SK-N-SH (cell line): Measurements from ENCODE around the gene RAI1. TPM values are rescaled to one million over a fixed set of nuclear protein-coding genes. Genes with fewer than 3 reads are reported as not detected.

Experiments
- CTCF ChIA-PET: fragments of 300-600, 350-600 bp; formaldehyde crosslinking; extraction: SDS; loops from one replicate; lab custom pipeline; 2021; lab: Yijun Ruan, JAX
- POLR2A ChIA-PET: fragments of 350-600 bp; sonication (Branson Sonifier 250); formaldehyde crosslinking; extraction: SDS; loops from one replicate; lab custom pipeline; 2020; ENCODE audit warnings: antibody characterized with exemption, inconsistent platforms; lab: Yijun Ruan, JAX
- DNase-seq: peaks from one replicate; pipeline ENCODE4 v3.0.0; 2012
- H2AFZ ChIP-seq: fragments of 200-600 bp; sonication (generic); 2 replicates; pipeline ENCODE4 v1.8.1; 2016; ENCODE audit warnings: antibody characterized with exemption, mild to moderate bottlenecking, low read depth
- H3F3A ChIP-seq: fragments of 200-600 bp; sonication (generic); replicated peaks from 2 replicates; pipeline ENCODE3; 2016; ENCODE audit warnings: antibody characterized with exemption, mild to moderate bottlenecking; ENCODE audit not compliant: insufficient read depth
- H3K27ac ChIP-seq, 2 experiments: fragments of 200-500 bp in 1 of 2; fragments of 200-600 bp in 1 of 2; sonication (Bioruptor generic) in 1 of 2; sonication (generic), shearing (Covaris generic) in 1 of 2; 2 replicates each; pipeline versions ENCODE4 v1.5.1 to v1.6.1; 2014 to 2016; ENCODE audit warnings: low read depth in 2 of 2, inconsistent platforms in 1 of 2, low read length in 1 of 2, mild to moderate bottlenecking in 1 of 2, mixed read lengths in 1 of 2
- H3K27me3 ChIP-seq: fragments of 200-600 bp; sonication (generic), shearing (Covaris generic); 2 replicates; pipeline ENCODE4 v1.6.1; 2016; ENCODE audit warnings: mixed run types; ENCODE audit not compliant: insufficient read depth
- H3K36me3 ChIP-seq, 2 experiments: fragments of 200-500 bp in 1 of 2; fragments of 200-600 bp in 1 of 2; sonication (Bioruptor generic) in 1 of 2; sonication (generic) in 1 of 2; replicated peaks in 1 of 2; 2 replicates each; pipeline versions ENCODE3 to v1.5.1; 2014 to 2016; ENCODE audit warnings: low read length in 1 of 2, mild to moderate bottlenecking in 1 of 2; ENCODE audit not compliant: insufficient read depth in 2 of 2, control insufficient read depth in 1 of 2
- H3K4me1 ChIP-seq, 2 experiments: fragments of 200-500 bp in 1 of 2; fragments of 200-600 bp in 1 of 2; sonication (Bioruptor generic) in 1 of 2; sonication (generic), shearing (Covaris generic) in 1 of 2; 2 replicates each; pipeline versions ENCODE4 v1.5.1 to v1.6.1; 2014 to 2016; ENCODE audit warnings: low read depth in 1 of 2, low read length in 1 of 2, mixed run types in 1 of 2; ENCODE audit not compliant: insufficient read depth in 2 of 2, control insufficient read depth in 1 of 2
- H3K4me2 ChIP-seq: fragments of 200-600 bp; sonication (generic), shearing (Covaris generic); 2 replicates; pipeline ENCODE4 v1.6.1; 2017; ENCODE audit warnings: mixed run types
- H3K4me3 ChIP-seq, 2 experiments: fragments of 200-500 bp in 1 of 2; fragments of 200-600 bp in 1 of 2; sonication (Bioruptor generic) in 1 of 2; sonication (generic), shearing (Covaris generic) in 1 of 2; 2 replicates each; pipeline versions ENCODE4 v1.5.1 to v1.8.1; 2014 to 2016; ENCODE audit warnings: low read depth in 2 of 2, inconsistent platforms in 1 of 2, low read length in 1 of 2, mild to moderate bottlenecking in 1 of 2, mixed read lengths in 1 of 2, moderate library complexity in 1 of 2
- H3K79me2 ChIP-seq: fragments of 200-600 bp; sonication (generic); 2 replicates; pipeline ENCODE4 v1.8.1; 2017; ENCODE audit warnings: mild to moderate bottlenecking; ENCODE audit not compliant: insufficient read depth
- H3K9ac ChIP-seq: fragments of 200-600 bp; sonication (generic); 2 replicates; pipeline ENCODE4 v1.6.1; 2017; ENCODE audit warnings: mixed run types
- H3K9me2 ChIP-seq: fragments of 200-600 bp; sonication (generic); 2 replicates; pipeline ENCODE4 v1.6.1; 2017; ENCODE audit warnings: mixed run types
- H3K9me3 ChIP-seq: fragments of 200-600 bp; sonication (generic); 2 replicates; pipeline ENCODE4 v1.6.1; 2017; ENCODE audit warnings: mixed run types, mild to moderate bottlenecking, moderate library complexity
- H4K20me1 ChIP-seq: fragments of 200-600 bp; sonication (generic); 2 replicates; pipeline ENCODE4 v1.6.1; 2017; ENCODE audit warnings: mild to moderate bottlenecking, mixed run types; ENCODE audit not compliant: insufficient read depth
- EP300 ChIP-seq, 2 experiments: IDR thresholded peaks; 2 replicates each; pipeline versions ENCODE4 v1.4.0 to v1.6.1; 2012; ENCODE audit warnings: borderline replicate concordance in 1 of 2, low read depth in 1 of 2, low read length in 1 of 2
- EZH2phosphoT487 ChIP-seq: fragments of 200-600 bp; sonication (generic); IDR thresholded peaks from 2 replicates; pipeline ENCODE4 v1.6.1; 2017; ENCODE audit warnings: low read depth, mixed run types, mild to moderate bottlenecking, antibody characterized with exemption, moderate library complexity, borderline replicate concordance
- FOSL2 ChIP-seq: IDR thresholded peaks from 2 replicates; pipeline ENCODE4 v1.4.0; 2012; ENCODE audit warnings: low read depth, mild to moderate bottlenecking, moderate library complexity, borderline replicate concordance
- JUND ChIP-seq: IDR thresholded peaks from 2 replicates; pipeline ENCODE4 v1.4.0; 2012
- MXI1 ChIP-seq: IDR thresholded peaks from 2 replicates; pipeline ENCODE4 v1.6.1; 2012; ENCODE audit warnings: mild to moderate bottlenecking, low read depth, low read length, improper control_type of control experiment
- NRF1 ChIP-seq: IDR thresholded peaks from 2 replicates; pipeline ENCODE4 v1.6.1; 2012; ENCODE audit warnings: low read depth, mild to moderate bottlenecking, low read length
- PBX3 ChIP-seq: IDR thresholded peaks from 2 replicates; pipeline ENCODE4; 2012
- REST ChIP-seq: IDR thresholded peaks from 2 replicates; pipeline ENCODE4 v1.6.1; 2012; ENCODE audit warnings: mild to moderate bottlenecking, low read depth, low read length, moderate library complexity
- RXRA ChIP-seq: IDR thresholded peaks from 2 replicates; pipeline ENCODE4 v1.4.0; 2012; ENCODE audit warnings: low read depth, mild to moderate bottlenecking, borderline replicate concordance
- SMC3 ChIP-seq: IDR thresholded peaks from 2 replicates; pipeline ENCODE4 v1.6.1; 2012; ENCODE audit warnings: low read depth, low read length, improper control_type of control experiment
- TEAD4 ChIP-seq: IDR thresholded peaks from 2 replicates; pipeline ENCODE4 v1.4.0; 2012; ENCODE audit warnings: mild to moderate bottlenecking, borderline replicate concordance; ENCODE audit not compliant: insufficient read depth
- WGBS: methylation state at CpG from one replicate; pipeline ENCODE4 v1.1.6; 2017; ENCODE audit warnings: low lambda C conversion rate; 5-methylcytosine and 5-hydroxymethylcytosine counted together
- polyA plus RNA-seq, 3 experiments: library from polyadenylated mRNA; depleted of rRNA; stranded (reverse); fragments of >200 nt; gene quantifications; 2 replicates each; pipeline ENCODE4 v1.2.3, GENCODE V29; 2012
- TF ChIP-seq, protein P1 (sequence below): fragments of 200-600 bp; sonication (generic); IDR thresholded peaks from 2 replicates; pipeline ENCODE4 v1.6.1; 2017; ENCODE audit warnings: antibody characterized with exemption, mild to moderate bottlenecking, moderate library complexity
- TF ChIP-seq, protein P2 (sequence below): IDR thresholded peaks from 2 replicates; pipeline ENCODE4 v1.4.0; 2012; ENCODE audit warnings: low read depth, borderline replicate concordance
- TF ChIP-seq, protein P3 (sequence below): IDR thresholded peaks from 2 replicates; pipeline ENCODE4 v1.4.0; 2012; ENCODE audit warnings: low read depth, borderline replicate concordance

Gene RAI1
- polyA plus RNA-seq, 1 of the 3 experiments (the other 2 are of a cell fraction): 4.7 TPM

- Histone ChIP-seq H3K27ac (peak overlapping the region in 1 of 2 experiments; percentile 39; a peak in 1 of 4 replicates), H3K9me2 (no peaks in the 10 kb centered on the region), H3K9me3 (no peaks in the 10 kb centered on the region), H3K27me3 (no peaks in the 10 kb centered on the region), H3K4me3 (no peak overlapping the region), H3F3A (peaks cover 6% of the 10 kb centered on the region), H3K4me2 (no peak overlapping the region), H3K36me3 (peaks cover 2 to 64% of the 10 kb centered on the region in 2 experiments), H3K4me1 (peaks cover 0 to 56% of the 10 kb centered on the region in 2 experiments; a peak in 3 of 4 replicates), H4K20me1 (no peaks in the 10 kb centered on the region), H2AFZ (no peak overlapping the region), H3K79me2 (no peaks in the 10 kb centered on the region), H3K9ac (no peak overlapping the region)
- ChIA-PET POLR2A (no interaction called here), CTCF (interaction anchor here (0.9 to 5.3 kb wide), 5 partner anchors 12 to 109 kb away, joined by 3 to 58 read pairs (median 6); no protein-coding TSS in a partner anchor)
- WGBS: 92% methylated on average over 34 of the region's 68 CpGs
- peak; percentile 77 for DNase-seq
- TF ChIP-seq, protein P1, sequence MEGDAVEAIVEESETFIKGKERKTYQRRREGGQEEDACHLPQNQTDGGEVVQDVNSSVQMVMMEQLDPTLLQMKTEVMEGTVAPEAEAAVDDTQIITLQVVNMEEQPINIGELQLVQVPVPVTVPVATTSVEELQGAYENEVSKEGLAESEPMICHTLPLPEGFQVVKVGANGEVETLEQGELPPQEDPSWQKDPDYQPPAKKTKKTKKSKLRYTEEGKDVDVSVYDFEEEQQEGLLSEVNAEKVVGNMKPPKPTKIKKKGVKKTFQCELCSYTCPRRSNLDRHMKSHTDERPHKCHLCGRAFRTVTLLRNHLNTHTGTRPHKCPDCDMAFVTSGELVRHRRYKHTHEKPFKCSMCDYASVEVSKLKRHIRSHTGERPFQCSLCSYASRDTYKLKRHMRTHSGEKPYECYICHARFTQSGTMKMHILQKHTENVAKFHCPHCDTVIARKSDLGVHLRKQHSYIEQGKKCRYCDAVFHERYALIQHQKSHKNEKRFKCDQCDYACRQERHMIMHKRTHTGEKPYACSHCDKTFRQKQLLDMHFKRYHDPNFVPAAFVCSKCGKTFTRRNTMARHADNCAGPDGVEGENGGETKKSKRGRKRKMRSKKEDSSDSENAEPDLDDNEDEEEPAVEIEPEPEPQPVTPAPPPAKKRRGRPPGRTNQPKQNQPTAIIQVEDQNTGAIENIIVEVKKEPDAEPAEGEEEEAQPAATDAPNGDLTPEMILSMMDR: no peak
- TF ChIP-seq SMC3 (no peak), TEAD4 (no peak), EZH2phosphoT487 (no peak), RXRA (no peak), FOSL2 (no peak), REST (no peak), EP300 (IDR thresholded peaks at IDR 0.05; ENCODE audit: borderline replicate concordance in 1 of 2, low read depth in 1 of 2, low read length in 1 of 2) (no peak), PBX3 (no peak), NRF1 (no peak), JUND (no peak), MXI1 (no peak)
- TF ChIP-seq, protein P2, sequence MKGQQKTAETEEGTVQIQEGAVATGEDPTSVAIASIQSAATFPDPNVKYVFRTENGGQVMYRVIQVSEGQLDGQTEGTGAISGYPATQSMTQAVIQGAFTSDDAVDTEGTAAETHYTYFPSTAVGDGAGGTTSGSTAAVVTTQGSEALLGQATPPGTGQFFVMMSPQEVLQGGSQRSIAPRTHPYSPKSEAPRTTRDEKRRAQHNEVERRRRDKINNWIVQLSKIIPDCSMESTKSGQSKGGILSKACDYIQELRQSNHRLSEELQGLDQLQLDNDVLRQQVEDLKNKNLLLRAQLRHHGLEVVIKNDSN: no peak
- TF ChIP-seq, protein P3, sequence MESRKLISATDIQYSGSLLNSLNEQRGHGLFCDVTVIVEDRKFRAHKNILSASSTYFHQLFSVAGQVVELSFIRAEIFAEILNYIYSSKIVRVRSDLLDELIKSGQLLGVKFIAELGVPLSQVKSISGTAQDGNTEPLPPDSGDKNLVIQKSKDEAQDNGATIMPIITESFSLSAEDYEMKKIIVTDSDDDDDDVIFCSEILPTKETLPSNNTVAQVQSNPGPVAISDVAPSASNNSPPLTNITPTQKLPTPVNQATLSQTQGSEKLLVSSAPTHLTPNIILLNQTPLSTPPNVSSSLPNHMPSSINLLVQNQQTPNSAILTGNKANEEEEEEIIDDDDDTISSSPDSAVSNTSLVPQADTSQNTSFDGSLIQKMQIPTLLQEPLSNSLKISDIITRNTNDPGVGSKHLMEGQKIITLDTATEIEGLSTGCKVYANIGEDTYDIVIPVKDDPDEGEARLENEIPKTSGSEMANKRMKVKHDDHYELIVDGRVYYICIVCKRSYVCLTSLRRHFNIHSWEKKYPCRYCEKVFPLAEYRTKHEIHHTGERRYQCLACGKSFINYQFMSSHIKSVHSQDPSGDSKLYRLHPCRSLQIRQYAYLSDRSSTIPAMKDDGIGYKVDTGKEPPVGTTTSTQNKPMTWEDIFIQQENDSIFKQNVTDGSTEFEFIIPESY: no peak
Measured at GRCh38 chr17:17810084-17810894, 129.0 kb downstream of the RAI1 start.
